ENCODE results near the gene MACROH2A2. TPM values are rescaled to one million over a fixed set of nuclear protein-coding genes. Genes with fewer than 3 reads are reported as not detected.
"Not testable (repeated sequence)": the region's sequence is repeated elsewhere in the genome, so short reads cannot be mapped to it uniquely, and the experiment has no call there.

MACROH2A2 gene
- total RNA-seq, 1 donor from 2014 or later, result 31.2 TPM

- Mint-ChIP-seq H3K27ac (ENCODE audit: unreplicated experiment) (peak overlapping the region; percentile 98), H3K4me3 (ENCODE audit: unreplicated experiment) (peak overlapping the region; percentile 85), H3K36me3 (ENCODE audit: unreplicated experiment) (peaks cover 18% of the 10 kb centered on the region), H3K27me3 (ENCODE audit: unreplicated experiment) (no peaks in the 10 kb centered on the region), H3K9me3 (ENCODE audit: unreplicated experiment) (no peaks in the 10 kb centered on the region), H3K4me1 (ENCODE audit: unreplicated experiment) (peaks cover 19% of the 10 kb centered on the region)
- no peak for DNase-seq (ENCODE audit: extremely low spot score, unreplicated experiment)
- TF ChIP-seq, protein P1, sequence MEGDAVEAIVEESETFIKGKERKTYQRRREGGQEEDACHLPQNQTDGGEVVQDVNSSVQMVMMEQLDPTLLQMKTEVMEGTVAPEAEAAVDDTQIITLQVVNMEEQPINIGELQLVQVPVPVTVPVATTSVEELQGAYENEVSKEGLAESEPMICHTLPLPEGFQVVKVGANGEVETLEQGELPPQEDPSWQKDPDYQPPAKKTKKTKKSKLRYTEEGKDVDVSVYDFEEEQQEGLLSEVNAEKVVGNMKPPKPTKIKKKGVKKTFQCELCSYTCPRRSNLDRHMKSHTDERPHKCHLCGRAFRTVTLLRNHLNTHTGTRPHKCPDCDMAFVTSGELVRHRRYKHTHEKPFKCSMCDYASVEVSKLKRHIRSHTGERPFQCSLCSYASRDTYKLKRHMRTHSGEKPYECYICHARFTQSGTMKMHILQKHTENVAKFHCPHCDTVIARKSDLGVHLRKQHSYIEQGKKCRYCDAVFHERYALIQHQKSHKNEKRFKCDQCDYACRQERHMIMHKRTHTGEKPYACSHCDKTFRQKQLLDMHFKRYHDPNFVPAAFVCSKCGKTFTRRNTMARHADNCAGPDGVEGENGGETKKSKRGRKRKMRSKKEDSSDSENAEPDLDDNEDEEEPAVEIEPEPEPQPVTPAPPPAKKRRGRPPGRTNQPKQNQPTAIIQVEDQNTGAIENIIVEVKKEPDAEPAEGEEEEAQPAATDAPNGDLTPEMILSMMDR (IDR thresholded peaks at IDR 0.05), result no peak
These were observed 94.6 kb downstream of the MACROH2A2 start for GRCh38 chr10:70147259-70147625.

DNA sequence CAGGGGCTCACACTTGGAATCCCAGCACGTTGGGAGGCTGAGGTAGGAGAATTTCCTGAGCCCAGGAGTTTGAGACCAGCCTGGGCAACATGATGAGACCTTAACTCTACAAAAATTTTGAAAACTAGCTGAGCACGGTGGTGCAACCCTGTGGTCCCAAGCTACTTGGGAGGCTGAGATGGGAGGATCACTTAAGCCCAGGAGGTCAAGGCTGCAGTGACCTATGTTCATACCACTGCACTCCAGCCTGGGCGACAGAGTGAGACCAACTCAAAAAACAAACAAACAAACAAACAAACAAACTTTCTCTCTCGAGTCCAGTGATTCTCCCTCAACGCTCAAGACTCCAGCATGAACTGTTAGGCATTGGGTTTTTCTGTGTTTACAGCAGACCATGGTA is 95.9 kb downstream of the MACROH2A2 start:
- DNase-seq (ENCODE audit: extremely low spot score, unreplicated experiment), result no peak

GRCh38 chr10:70155255-70155838 is 102.7 kb downstream of the MACROH2A2 start:
- Mint-ChIP-seq H3K27me3 (ENCODE audit: unreplicated experiment) (no peaks in the 10 kb centered on the region), H3K4me1 (ENCODE audit: unreplicated experiment) (no peaks in the 10 kb centered on the region), H3K27ac (ENCODE audit: unreplicated experiment) (no peak overlapping the region), H3K9me3 (ENCODE audit: unreplicated experiment) (no peaks in the 10 kb centered on the region), H3K36me3 (ENCODE audit: unreplicated experiment) (peaks cover 67% of the 10 kb centered on the region), H3K4me3 (ENCODE audit: unreplicated experiment) (no peak overlapping the region)
- TF ChIP-seq, protein P1 (IDR thresholded peaks at IDR 0.05), result no peak
- DNase-seq (ENCODE audit: extremely low spot score, unreplicated experiment), result no peak

More for the DNA sequence above, 95.9 kb downstream of the MACROH2A2 start:
- TF ChIP-seq, protein P1 (IDR thresholded peaks at IDR 0.05), result no peak
- no peak overlapping the region for H3K4me3 Mint-ChIP-seq (ENCODE audit: unreplicated experiment)
- H3K27me3 Mint-ChIP-seq (ENCODE audit: unreplicated experiment), result no peaks in the 10 kb centered on the region
- peak overlapping the region; percentile 59 for H3K27ac Mint-ChIP-seq (ENCODE audit: unreplicated experiment)
- H3K4me1 Mint-ChIP-seq (ENCODE audit: unreplicated experiment), result peaks cover 19% of the 10 kb centered on the region
- H3K36me3 Mint-ChIP-seq (ENCODE audit: unreplicated experiment), result peaks cover 28% of the 10 kb centered on the region
- no peaks in the 10 kb centered on the region for H3K9me3 Mint-ChIP-seq (ENCODE audit: unreplicated experiment)

DNA sequence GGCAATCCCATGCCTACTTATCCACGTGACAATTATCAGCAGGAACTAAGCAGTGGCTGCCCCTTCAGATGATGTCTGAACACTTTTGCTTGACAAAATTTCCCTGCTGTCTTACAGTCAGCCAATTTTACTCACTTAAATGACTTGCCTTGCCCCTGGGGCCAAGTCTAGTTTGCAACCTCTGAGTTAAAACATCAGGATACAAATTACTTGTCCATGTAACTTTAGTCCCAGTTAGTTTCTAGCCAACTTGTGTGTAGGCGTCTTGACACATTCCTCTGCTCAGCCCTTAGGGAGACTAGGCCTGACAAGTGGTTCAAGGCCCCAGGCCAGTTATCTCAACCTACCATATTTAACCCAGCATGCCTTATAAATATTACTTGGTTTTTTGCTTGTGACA is 105.5 kb downstream of the MACROH2A2 start:
- H3K4me1 Mint-ChIP-seq (ENCODE audit: unreplicated experiment), result peaks cover 17% of the 10 kb centered on the region
- TF ChIP-seq, protein P1 (IDR thresholded peaks at IDR 0.05), result no peak
- H3K9me3 Mint-ChIP-seq (ENCODE audit: unreplicated experiment), result no peaks in the 10 kb centered on the region
- H3K27ac Mint-ChIP-seq (ENCODE audit: unreplicated experiment), result peak overlapping the region; percentile 23
- H3K27me3 Mint-ChIP-seq (ENCODE audit: unreplicated experiment), result no peaks in the 10 kb centered on the region
- peaks cover 54% of the 10 kb centered on the region for H3K36me3 Mint-ChIP-seq (ENCODE audit: unreplicated experiment)
- DNase-seq (ENCODE audit: extremely low spot score, unreplicated experiment), result no peak
- H3K4me3 Mint-ChIP-seq (ENCODE audit: unreplicated experiment), result no peak overlapping the region

DNA sequence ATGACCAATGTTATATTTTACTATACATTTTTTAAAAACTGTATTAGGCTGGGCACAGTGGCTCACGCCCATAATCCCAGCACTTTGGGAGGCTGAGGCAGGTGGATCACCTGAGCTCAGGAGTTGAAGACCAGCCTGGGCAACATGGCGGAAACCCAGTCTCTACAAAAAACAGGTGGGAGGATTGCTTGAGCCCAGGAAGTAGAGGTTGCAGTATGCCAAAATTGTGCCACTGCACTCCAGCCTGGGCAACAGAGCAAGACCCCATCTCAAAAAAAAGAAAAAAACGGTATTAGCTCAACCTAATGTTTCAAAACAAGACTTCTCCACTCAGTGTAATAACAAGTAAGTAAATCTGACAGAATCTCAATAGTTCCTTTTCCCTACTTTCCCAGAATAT is 106.7 kb downstream of the MACROH2A2 start:
- DNase-seq (ENCODE audit: extremely low spot score, unreplicated experiment); H3K27ac Mint-ChIP-seq (ENCODE audit: unreplicated experiment); H3K27me3 Mint-ChIP-seq (ENCODE audit: unreplicated experiment); H3K4me3 Mint-ChIP-seq (ENCODE audit: unreplicated experiment); H3K9me3 Mint-ChIP-seq (ENCODE audit: unreplicated experiment): not testable (repeated sequence)
- Mint-ChIP-seq H3K4me1 (ENCODE audit: unreplicated experiment) (peaks cover 22% of the 10 kb centered on the region), H3K36me3 (ENCODE audit: unreplicated experiment) (peaks cover 49% of the 10 kb centered on the region)
